HEK293T (cell line): ENCODE measurements around the gene AKAP8L.

Experiments used
- BHLHE40 ChIP-seq: fragments of 450-650 bp; IDR thresholded peaks from 2 replicates; pipeline ENCODE4 v1.6.1; 2016; ENCODE audit warnings: mild to moderate bottlenecking, moderate library complexity, borderline replicate concordance
- CTBP1 ChIP-seq: fragments of 450-650 bp; IDR thresholded peaks from 2 replicates; pipeline ENCODE4 v1.6.1; 2016; ENCODE audit warnings: borderline replicate concordance
- FOXK2 ChIP-seq: fragments of 450-650 bp; IDR thresholded peaks from 2 replicates; pipeline ENCODE4 v1.6.1; 2016; ENCODE audit warnings: mild to moderate bottlenecking
- FOXM1 ChIP-seq: fragments of 450-650 bp; IDR thresholded peaks from 2 replicates; pipeline ENCODE4 v1.6.1; 2017; ENCODE audit warnings: mild to moderate bottlenecking, borderline replicate concordance
- L3MBTL2 ChIP-seq: fragments of 450-650 bp; conservative IDR thresholded peaks from 2 replicates; pipeline ENCODE4 v1.6.1; 2016; ENCODE audit warnings: mild to moderate bottlenecking
- LEF1 ChIP-seq: fragments of 450-650 bp; IDR thresholded peaks from 2 replicates; pipeline ENCODE4 v1.6.1; 2017; ENCODE audit warnings: mild to moderate bottlenecking, borderline replicate concordance
- NFRKB ChIP-seq: fragments of 450-650 bp; IDR thresholded peaks from 2 replicates; pipeline ENCODE4 v1.6.1; 2016; ENCODE audit warnings: mild to moderate bottlenecking, moderate library complexity
- PKNOX1 ChIP-seq: fragments of 450-650 bp; IDR thresholded peaks from 2 replicates; pipeline ENCODE4 v1.6.1; 2016
- SUZ12 ChIP-seq: fragments of 450-650 bp; IDR thresholded peaks from 2 replicates; pipeline ENCODE4 v1.6.1; 2016; ENCODE audit warnings: mild to moderate bottlenecking
- TARDBP ChIP-seq: fragments of 450-650 bp; IDR thresholded peaks from 2 replicates; pipeline ENCODE4 v1.6.1; 2016
- ZNF384 ChIP-seq: fragments of 450-650 bp; IDR thresholded peaks from 2 replicates; pipeline ENCODE4 v1.6.1; 2016

- no peak for TF ChIP-seq ZNF384
- TF ChIP-seq PKNOX1: no peak
- TF ChIP-seq LEF1: no peak
- TF ChIP-seq BHLHE40: no peak
- TF ChIP-seq CTBP1: no peak
- TF ChIP-seq NFRKB: no peak
- TF ChIP-seq TARDBP: no peak
- no peak for TF ChIP-seq L3MBTL2
- no peak for TF ChIP-seq SUZ12
- no peak for TF ChIP-seq FOXM1
- no peak for TF ChIP-seq FOXK2
Measured at GRCh38 chr19:15422296-15423075, 3.7 kb upstream of the AKAP8L start.
